ENCODE results near the gene MYOM1. TPM values are rescaled to one million over a fixed set of nuclear protein-coding genes. Genes with fewer than 3 reads are reported as not detected.

MYOM1 gene
- total RNA-seq, 4 donors from 2014 or later: 0.23 to 2.5 (median 0.52) TPM

GRCh38 chr18:3189884-3190283 lies 29.9 kb downstream of the MYOM1 start:
- Histone ChIP-seq H3K4me3 (no peak overlapping the region), H3K27me3 (no peaks in the 10 kb centered on the region), H3K36me3 (no peaks in the 10 kb centered on the region), H3K9me3 (no peaks in the 10 kb centered on the region), H3K27ac (no peak overlapping the region), H3K4me1 (no peaks in the 10 kb centered on the region)
- intact Hi-C loops (cut with DNase I): no loop called here
- 58 to 67% methylated on average over 5 of the region's 5 CpGs for WGBS, 2 donors
- no peak for TF ChIP-seq POLR2A (IDR thresholded peaks at IDR 0.05)
- TF ChIP-seq, protein P1, sequence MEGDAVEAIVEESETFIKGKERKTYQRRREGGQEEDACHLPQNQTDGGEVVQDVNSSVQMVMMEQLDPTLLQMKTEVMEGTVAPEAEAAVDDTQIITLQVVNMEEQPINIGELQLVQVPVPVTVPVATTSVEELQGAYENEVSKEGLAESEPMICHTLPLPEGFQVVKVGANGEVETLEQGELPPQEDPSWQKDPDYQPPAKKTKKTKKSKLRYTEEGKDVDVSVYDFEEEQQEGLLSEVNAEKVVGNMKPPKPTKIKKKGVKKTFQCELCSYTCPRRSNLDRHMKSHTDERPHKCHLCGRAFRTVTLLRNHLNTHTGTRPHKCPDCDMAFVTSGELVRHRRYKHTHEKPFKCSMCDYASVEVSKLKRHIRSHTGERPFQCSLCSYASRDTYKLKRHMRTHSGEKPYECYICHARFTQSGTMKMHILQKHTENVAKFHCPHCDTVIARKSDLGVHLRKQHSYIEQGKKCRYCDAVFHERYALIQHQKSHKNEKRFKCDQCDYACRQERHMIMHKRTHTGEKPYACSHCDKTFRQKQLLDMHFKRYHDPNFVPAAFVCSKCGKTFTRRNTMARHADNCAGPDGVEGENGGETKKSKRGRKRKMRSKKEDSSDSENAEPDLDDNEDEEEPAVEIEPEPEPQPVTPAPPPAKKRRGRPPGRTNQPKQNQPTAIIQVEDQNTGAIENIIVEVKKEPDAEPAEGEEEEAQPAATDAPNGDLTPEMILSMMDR (IDR thresholded peaks at IDR 0.05): no peak
- DNase-seq: no peak

DNA sequence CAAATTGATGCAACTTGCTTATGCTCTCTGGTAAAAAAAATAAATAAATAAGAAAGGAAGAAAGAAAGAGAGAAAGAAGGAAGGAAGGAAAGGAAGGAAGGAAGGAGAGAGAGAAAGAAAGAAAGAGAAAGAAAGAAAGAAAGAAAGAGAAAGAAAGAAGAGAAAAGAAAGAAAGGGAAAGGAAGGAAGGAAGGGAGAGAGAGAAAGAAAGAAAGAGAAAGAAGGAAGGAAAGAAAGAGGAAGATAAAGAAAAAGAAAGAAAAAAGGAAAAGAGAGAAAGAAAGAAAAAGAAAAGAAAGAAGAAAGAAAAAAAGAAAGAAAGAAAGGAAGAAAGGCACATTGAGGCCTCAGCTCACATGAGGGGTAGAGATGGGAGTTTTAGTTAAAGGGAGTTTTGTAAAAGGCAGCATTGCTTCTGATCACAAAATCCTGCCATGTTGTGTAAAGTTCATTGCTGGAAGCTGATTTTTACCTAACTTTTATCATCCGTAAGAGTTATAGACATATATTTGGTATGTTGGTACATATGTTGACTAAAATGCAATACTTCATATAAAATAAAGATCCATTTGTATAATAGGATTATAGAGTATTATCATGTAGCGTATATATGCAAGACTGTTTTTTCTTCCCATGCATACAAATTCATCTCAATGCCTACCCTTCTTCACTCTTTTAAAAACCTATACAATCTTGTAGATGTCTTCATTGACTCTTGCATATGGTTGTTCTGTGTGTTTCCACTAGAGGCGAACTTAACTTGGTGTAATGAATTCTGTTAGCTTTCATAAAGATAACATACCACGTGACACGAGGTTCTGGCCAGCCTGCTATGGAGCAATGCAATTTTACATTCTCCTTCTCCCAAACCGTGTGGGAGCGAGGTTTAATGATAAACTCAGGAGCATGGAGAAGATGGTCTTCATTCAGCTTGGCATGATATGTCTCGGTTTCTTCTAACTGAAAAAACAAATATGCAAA lies 32.8 kb downstream of the MYOM1 start:
- intact Hi-C loops (cut with DNase I): no loop called here
- 86 to 87% methylated on average over 8 of the region's 8 CpGs for WGBS, 2 donors

GRCh38 chr18:3184275-3184963 lies 35.3 kb downstream of the MYOM1 start:
- Histone ChIP-seq H3K27ac (no peak overlapping the region), H3K36me3 (no peaks in the 10 kb centered on the region), H3K4me1 (peaks cover 0 to 10% (median 5%) of the 10 kb centered on the region in 3 donors), H3K9me3 (no peaks in the 10 kb centered on the region), H3K4me3 (no peak overlapping the region), H3K27me3 (no peaks in the 10 kb centered on the region)
- DNase-seq: no peak
- intact Hi-C loops (cut with DNase I): no loop called here
- TF ChIP-seq, protein P1 (IDR thresholded peaks at IDR 0.05): no peak
- TF ChIP-seq POLR2A (IDR thresholded peaks at IDR 0.05): no peak
- WGBS, 2 donors: 54 to 71% methylated on average over 3 to 4 of the region's 6 CpGs

More for the DNA sequence above, 32.8 kb downstream of the MYOM1 start:
- no peak for DNase-seq
- Histone ChIP-seq H3K27me3 (no peaks in the 10 kb centered on the region), H3K36me3 (no peaks in the 10 kb centered on the region), H3K9me3 (no peaks in the 10 kb centered on the region), H3K4me3 (no peak overlapping the region), H3K27ac (no peak overlapping the region), H3K4me1 (no peaks in the 10 kb centered on the region)
- no peak for TF ChIP-seq POLR2A (IDR thresholded peaks at IDR 0.05)
- TF ChIP-seq, protein P1 (IDR thresholded peaks at IDR 0.05): no peak

- H3K27ac ChIP-seq: no peak overlapping the region
- WGBS, 2 donors: 86 to 92% methylated on average over 4 to 9 of the region's 15 CpGs
- H3K9me3 ChIP-seq: no peaks in the 10 kb centered on the region
- DNase-seq: no peak
- no peaks in the 10 kb centered on the region for H3K36me3 ChIP-seq
- TF ChIP-seq, protein P1 (IDR thresholded peaks at IDR 0.05): no peak
- no peak for TF ChIP-seq POLR2A (IDR thresholded peaks at IDR 0.05)
- H3K27me3 ChIP-seq: no peaks in the 10 kb centered on the region
- peaks cover 0 to 15% (median 5%) of the 10 kb centered on the region in 3 donors for H3K4me1 ChIP-seq
- H3K4me3 ChIP-seq: no peak overlapping the region
- intact Hi-C loops (cut with DNase I): no loop called here
These were observed 36.6 kb downstream of the MYOM1 start for GRCh38 chr18:3183103-3183717.
